Measurements from ENCODE around the gene FOXE3.

FOXE3 gene

GRCh38 chr1:47435506-47436303 lies 19.6 kb downstream of the FOXE3 start:
- DNase-seq (ENCODE audit: low read depth), result no peak

DNA sequence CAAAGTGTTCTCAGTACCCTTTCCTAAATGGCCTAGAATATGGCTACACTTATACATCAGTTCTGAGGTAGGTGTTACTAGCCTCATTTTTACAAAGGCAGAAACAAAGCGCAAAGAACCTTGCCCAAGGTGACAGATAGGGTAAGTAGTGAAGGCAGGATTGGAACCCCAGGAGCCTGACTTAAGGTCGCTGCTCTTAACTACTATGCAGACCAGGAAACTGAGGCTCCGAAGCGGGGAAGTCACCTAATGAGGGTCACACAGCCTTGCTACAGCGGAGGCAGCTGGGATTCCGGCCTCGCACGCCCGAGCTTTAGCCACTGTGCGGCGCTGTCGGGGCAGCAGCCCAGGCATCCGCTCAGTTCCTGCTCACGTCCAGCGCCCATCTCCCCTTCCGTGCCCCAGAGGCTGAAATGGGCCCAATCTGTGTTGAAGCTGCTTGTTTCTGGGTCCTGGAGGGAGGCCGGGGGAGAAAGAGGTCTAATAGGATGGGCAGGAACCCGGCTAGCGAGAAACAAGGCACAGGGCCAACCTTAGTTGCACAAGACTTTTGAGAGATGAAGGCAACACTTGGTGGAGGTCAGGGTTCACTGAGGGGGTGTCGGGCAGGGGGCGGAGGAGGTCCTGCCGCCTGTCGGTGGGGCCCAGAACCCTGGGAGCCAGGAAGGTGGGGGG lies 20.4 kb downstream of the FOXE3 start:
- DNase-seq (ENCODE audit: low read depth), result no peak

GRCh38 chr1:47436979-47437446 lies 20.9 kb downstream of the FOXE3 start:
- no peak for DNase-seq (ENCODE audit: low read depth)

DNA sequence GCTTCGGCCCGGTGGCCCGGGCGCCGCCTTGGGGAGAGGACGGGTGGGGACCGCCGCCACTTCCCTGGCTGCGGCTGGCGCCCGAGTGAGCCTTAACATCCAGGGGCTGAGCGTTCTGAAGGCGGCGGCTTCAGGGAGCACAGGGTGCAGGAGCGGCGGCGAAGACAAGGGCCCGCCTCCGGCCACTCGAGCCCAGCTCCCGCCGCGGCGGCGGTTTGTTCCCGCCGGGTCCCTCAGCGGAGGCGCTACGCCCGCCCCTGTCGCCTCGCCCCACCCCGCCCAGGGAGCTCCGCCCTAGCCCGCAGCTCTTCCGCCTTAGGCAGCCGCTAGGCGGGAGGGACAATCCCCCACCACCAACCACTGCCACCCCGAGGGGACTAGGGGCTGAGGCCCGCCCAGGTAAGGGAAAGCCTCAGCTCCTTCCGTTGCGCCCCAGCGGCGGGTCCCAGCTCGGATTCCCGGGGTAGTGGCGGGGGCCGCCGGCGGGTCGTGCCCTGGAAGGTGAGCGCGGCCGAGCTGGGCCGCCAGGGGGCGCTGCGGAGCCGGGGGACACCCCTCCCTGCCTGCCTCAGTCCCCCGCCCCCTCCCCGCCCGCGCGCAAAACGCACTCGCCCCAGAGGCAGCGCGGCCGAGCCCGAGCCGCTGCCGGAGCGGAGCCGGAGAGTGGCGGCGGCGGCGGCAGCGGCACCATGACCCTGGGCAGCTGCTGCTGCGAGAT lies 21.5 kb downstream of the FOXE3 start, which contains the start of gene FOXD2:
FOXD2 (plus strand) TSS at position 598 of the 718 bp plus-strand sequence; CDS start at position 690, 92 bp downstream.
- no peak for DNase-seq (ENCODE audit: low read depth)

- no peak for DNase-seq (ENCODE audit: low read depth)
Measured at GRCh38 chr1:47438165-47439016, 22.3 kb downstream of the FOXE3 start.

GRCh38 chr1:47439017-47439818 lies 23.1 kb downstream of the FOXE3 start:
- DNase-seq (ENCODE audit: low read depth), result no peak

- DNase-seq (ENCODE audit: low read depth), result no peak
Measured at GRCh38 chr1:47439819-47440598, 23.9 kb downstream of the FOXE3 start.

DNA sequence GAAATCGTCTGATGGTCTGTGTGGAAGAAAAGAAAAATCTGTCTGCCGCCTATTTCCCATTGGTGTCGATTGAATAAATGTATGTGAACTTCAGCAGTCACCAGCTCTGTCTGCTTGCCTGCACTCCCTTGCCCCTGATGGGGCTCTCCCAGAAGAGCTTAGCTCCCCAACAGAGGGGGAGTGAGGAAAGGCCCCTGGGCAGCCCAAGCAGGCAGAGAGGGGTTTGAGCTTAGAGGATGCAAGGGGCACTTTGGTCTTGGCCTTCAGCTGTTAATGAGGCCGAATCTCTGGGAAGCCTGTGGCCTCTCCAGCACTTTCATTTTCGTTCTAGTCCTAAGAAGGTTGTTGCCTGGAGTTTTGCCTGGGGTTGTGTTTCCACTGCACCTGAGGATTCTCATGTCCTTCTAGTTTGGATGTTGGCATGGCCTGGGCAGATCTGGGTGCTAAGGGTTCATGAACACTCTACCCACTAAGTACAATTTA lies 24.6 kb downstream of the FOXE3 start:
- DNase-seq (ENCODE audit: low read depth), result no peak

DNA sequence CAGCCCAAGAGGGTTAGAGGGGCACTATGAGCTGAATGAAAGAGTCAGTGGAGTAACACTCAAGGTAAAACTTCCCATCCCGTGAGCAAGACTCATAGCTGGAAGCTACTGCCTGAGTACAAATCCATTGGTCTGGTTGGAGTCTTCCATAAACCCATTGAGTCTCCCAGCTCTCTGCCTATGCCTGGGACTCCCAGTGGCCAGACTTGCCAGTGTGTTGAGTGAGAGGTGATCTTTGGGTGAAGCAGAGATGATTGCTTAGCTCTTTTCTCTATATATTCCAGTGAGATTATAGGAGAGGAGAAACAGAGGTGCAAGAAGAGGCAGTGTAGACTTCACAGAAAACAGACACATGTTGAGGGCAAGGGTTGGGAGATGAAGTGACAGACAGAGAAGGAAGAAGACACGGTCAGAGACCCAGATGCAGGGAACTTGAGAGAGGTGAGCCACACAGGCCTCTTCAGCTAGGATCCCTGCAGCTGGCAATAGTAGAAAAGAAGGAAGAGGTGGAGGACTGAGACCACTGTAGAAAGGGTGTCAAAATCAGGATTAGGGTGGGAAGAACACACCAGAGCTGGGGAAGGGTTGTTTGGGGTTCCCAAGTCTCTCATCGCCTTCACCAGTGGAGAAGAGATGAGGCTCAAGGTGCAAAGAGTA lies 25.5 kb downstream of the FOXE3 start:
- DNase-seq (ENCODE audit: low read depth), result no peak

- no peak for DNase-seq (ENCODE audit: low read depth)
Measured at GRCh38 chr1:47442202-47442601, 26.1 kb downstream of the FOXE3 start.

- DNase-seq (ENCODE audit: low read depth), result no peak
Measured at GRCh38 chr1:47442842-47443529, 26.9 kb downstream of the FOXE3 start.

DNA sequence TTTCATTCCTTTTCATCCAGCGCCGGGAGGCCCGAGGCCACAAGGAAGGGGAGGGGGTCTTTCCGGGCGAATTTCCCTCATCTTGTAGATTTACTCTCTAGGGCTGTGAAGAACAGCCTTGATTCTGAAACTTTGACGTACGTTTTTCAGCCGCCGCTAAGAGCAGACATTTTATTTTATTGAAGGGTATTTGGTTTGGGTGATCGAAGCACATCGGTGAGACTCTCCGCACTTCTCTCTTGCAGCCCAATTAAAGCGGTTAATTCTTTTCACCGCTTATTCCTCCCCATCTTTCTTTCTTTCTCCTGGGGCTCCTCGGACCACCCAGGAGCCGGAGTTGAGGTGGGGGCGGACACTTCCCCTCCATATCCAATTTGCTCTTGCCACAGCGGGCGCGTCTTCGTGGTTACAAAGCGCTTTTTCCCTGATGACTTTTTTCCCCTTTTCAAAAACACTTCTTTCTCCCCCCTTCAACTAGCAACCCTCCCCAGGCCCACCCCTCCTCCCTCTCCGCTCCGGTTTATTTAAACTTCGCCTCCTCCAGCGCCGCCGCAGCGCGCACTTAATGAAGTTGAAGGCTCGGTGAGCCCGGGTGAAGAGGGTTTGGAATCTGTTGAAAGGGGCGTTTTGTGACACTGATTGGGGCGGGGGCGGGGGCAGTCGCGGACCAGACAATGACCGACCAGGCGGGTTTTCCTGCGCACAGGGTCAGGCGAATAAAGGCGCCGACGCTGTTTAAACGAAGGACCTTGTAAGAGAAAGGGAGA lies 27.6 kb downstream of the FOXE3 start:
- DNase-seq (ENCODE audit: low read depth), result no peak

GRCh38 chr1:47444297-47444561 lies 28.1 kb downstream of the FOXE3 start:
- no peak for DNase-seq (ENCODE audit: low read depth)

- no peak for DNase-seq (ENCODE audit: low read depth)
Measured at GRCh38 chr1:47444562-47445465, 28.7 kb downstream of the FOXE3 start.

- no peak for DNase-seq (ENCODE audit: low read depth)
Measured at GRCh38 chr1:47445823-47446550, 29.9 kb downstream of the FOXE3 start.

DNA sequence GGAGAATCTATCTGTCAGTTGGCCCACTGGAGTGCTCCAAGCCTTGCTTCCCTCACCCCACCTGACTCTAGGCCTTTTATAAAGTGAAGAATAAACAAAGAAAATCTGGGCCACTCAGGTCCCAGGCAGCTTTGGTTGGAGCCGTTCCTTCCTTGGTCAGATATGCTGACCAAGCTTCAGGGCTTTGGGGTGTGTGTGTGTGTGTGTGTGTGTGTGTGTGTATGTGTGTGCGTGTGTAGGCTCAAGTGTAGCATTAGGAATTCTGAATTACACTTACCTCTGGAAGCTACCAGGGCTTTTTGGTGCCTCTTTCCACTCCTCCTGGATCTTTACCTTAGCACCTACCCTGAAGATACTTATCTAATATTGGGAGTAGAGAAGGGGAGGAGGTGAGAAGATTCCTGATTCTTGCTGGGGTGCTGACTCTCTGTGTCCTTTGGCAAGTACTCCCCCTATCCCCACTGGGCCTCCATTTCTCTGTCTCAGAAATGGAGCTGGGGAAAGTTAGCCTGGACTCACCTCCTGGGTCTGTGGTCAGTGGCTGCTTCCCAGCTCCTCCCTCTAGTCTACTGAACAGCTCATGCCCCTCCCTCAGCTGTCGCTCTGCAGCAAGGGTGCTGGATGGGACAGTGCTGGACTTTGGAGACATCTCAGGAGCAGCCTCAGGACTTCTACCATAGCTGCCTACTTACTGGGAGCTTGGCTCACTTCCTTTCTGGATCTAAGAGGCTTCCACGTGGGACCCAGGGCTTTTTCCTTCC lies 32.6 kb downstream of the FOXE3 start:
- no peak for DNase-seq (ENCODE audit: low read depth)
